Heart left ventricle (tissue), 13 donors: ENCODE data around the gene GPR183.

ENCODE experiments used
- POLR2A ChIP-seq, 2 donors: fragments of 450-650 bp; IDR thresholded peaks; one replicate each; pipeline ENCODE4 v1.6.1; 2017; ENCODE audit warnings: antibody characterized with exemption in 2 of 2, mild to moderate bottlenecking in 2 of 2, moderate library complexity in 2 of 2
- TF ChIP-seq, protein P1 (sequence below), 12 donors: fragments of 200-600 bp; sonication (generic) in 4 of 12; IDR thresholded peaks; one replicate each; pipeline versions ENCODE4 v1.5.0 to v1.8.0; 2018 to 2022; ENCODE audit warnings: antibody characterized with exemption in 12 of 12, mild to moderate bottlenecking in 5 of 12
- donor health status: ischemic (EF 13 %, LVEDD 7.1; RV severe dilation, severe dysfunction).
- donor health status: DM: no; HTN: yes; CAD: no.
- donor health status: DM: no; HTN: no; CAD: no.
- donor health status: ischemic (EF 25% LVEDD 6.9; RV normal size, moderate dysfunction).
- donor health status: ischemic (EF 25% LVEDD 5.7; RV mildly dilated, moderate dysfunction).
- donor health status: ischemic (EF 35%, LVEDD 5.7; RV mildly dilated, moderate dysfunction).
- donor health status: nonischemic (EF 11% LVEDD 7.7; RV severe dilation, severe dysfunction).
- donor health status: DM: yes; HTN: yes; CAD: no.
- donor health status: PGD.
- donor health status: ischemic (EF 29% LVEDD 5.4; RV normal size, mild dysfunction).
- donor health status: nonischemic (EF 23%, LVEDD 6.1; RV moderate dilation, normal function).

DNA sequence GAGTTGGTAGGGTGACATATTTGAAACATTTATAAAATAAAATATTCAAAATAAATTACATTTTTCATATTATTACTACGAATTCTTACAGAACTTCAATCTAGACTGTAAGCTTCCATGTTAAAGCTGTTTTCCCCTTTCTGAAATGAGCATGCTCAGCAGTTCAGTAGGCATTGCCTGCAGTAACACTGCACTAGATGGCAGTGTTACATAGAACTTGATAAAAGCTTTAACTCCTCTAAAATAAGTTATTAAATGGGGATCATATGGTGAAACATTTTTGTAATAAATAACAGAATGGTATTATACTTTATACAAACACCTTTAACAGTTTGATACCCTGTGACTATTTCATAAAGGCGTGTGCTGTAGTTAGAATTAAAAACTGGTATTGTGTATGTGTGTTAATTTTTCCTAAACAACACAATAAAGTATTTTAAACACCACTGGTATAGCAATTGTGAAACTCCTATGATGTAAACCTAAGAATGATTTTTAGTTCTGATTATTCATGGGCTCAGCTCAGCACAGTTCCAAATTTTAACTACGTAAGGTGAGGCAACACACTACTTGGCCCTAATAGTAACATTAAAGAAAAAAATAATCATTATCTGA, 37.5 kb downstream of the GPR183 start:
- TF ChIP-seq, protein P1, sequence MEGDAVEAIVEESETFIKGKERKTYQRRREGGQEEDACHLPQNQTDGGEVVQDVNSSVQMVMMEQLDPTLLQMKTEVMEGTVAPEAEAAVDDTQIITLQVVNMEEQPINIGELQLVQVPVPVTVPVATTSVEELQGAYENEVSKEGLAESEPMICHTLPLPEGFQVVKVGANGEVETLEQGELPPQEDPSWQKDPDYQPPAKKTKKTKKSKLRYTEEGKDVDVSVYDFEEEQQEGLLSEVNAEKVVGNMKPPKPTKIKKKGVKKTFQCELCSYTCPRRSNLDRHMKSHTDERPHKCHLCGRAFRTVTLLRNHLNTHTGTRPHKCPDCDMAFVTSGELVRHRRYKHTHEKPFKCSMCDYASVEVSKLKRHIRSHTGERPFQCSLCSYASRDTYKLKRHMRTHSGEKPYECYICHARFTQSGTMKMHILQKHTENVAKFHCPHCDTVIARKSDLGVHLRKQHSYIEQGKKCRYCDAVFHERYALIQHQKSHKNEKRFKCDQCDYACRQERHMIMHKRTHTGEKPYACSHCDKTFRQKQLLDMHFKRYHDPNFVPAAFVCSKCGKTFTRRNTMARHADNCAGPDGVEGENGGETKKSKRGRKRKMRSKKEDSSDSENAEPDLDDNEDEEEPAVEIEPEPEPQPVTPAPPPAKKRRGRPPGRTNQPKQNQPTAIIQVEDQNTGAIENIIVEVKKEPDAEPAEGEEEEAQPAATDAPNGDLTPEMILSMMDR (IDR thresholded peaks at IDR 0.05): peak; percentile 45 to 79 (median 65)
- no peak for TF ChIP-seq POLR2A (IDR thresholded peaks at IDR 0.05)
